Fibroblast of the conjunctiva (primary cell): ENCODE data around the gene PKHD1.
A peak's percentile ranks its signal among the peaks of the same experiment; 100 is the strongest.
"Not testable (repeated sequence)": the region's sequence is repeated elsewhere in the genome, so short reads cannot be mapped to it uniquely, and the experiment has no call there.

Source experiments
- DNase-seq: peaks from one replicate; pipeline ENCODE4 v3.0.0-alpha.2; 2010; ENCODE audit warnings: low read depth

The PKHD1 gene

DNA sequence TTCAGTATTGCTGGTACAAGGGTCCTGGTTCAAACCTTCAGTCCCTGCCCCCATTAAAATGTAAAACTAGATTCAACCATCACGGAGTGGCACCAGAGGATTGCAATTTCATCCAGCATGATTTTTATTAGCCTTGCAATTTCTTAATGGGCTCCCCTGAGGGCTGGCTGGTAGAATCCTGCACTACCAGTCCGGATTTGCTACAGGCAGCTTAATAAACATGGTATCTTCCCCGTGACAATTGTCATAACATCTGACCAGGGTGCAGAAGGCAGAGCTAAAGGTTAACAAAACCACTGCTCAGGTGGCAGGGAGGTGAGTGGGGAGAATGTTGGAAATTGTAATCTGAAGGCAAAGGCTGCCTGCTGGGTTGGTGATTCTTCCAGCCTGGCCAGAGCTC, 94.5 kb downstream of the PKHD1 start:
- no peak for DNase-seq

DNA sequence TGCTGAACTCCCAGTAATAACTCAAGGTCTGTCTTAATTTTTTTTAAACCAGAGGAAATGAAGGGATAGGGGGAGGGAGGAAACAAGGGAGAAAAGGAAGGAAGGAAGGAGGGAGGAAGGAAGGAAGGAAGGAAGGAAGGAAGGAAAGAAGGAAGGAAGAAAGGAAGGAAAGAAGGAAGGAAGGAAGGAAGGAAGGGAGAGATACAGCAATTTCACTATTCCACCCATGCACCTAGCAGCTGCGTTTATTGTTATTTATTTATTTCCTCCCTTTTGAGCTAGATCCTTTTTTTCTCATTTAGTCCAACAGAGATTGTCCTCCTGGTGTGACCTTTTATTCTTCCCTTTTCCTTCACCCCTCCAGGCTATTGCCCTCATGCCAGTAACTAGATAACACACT, 97.6 kb downstream of the PKHD1 start:
- DNase-seq: no peak

DNA sequence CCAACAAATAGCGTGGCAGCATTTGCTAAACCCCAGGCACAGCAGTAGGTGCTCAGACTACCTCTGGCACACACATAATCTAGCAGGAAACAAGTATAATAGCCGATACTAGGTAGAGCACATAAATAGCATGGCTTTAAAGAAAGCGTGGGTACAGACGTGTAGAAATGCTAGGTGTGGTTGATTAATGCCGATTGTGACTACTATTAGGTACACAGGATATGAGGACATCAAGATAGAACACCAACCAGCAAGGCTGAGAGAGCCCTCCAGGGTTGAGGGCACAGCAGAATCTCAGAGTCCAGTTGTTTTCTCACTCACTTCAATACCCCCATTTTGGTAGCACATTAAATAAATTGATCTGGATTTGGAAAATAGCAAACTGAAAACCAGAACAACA, 100.5 kb downstream of the PKHD1 start:
- DNase-seq: no peak

- no peak for DNase-seq
Measured at GRCh38 chr6:51983564-51983963, 103.8 kb downstream of the PKHD1 start.

GRCh38 chr6:51982695-51983094, 104.7 kb downstream of the PKHD1 start:
- DNase-seq: not testable (repeated sequence)

DNA sequence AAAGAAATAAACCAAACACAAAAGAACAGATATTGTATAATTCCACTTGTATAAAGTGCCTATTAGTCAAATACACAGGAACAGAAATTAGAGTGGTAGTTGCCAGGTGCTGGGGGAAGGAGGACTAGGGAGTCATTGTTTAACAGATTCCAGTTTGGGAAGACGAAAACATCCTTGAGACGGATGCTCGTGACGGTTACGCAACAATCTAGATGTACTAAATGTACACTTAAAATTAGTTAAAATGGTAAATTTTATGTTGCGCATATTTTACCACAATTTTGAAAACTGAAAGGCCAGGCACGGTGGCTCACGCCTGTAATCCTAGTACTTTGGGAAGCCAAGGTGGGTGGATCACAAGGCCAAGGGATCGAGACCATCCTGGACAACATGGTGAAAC, 111.0 kb downstream of the PKHD1 start:
- DNase-seq: no peak

DNA sequence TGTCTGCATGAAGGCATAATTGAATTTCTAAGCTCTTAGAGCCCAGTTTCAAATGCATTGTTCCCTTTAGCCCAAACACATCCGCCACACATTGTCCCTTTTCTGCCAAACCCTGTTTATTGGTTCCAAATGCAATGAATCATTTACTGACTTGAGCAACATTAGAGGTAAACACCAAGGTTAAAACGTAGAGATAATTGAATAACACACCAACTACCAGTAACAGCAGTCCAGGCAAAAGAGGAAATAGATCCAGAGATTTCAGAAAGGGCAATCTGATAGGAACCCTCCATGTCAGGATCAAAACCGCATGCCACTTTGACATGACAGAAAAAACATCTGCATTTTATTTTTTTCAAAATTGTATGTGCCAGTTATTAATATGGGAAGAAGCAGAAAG, 114.8 kb downstream of the PKHD1 start:
- no peak for DNase-seq

DNA sequence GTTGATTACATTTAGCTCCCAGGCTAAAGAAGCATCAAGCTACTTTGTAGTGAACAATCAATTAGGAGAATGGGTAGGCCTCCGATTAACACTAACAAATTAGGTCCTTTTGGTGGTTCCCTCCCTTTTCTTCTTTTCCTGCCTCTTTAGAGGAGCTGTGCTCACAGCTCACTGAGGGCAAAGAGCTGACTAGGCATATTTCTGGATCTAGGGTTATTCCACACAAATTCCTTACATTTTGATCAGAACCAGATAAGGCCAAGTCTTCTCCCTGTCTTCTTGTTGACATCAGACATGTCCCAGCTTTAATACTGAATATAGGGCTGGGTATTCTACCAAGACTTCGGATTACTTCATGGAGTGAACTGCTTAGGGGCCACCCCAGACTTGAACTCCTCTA, 119.1 kb downstream of the PKHD1 start:
- no peak for DNase-seq

- no peak for DNase-seq
Measured at GRCh38 chr6:51965222-51965801, 122.1 kb downstream of the PKHD1 start.

- no peak for DNase-seq
Measured at GRCh38 chr6:51963980-51964379, 123.4 kb downstream of the PKHD1 start.

- no peak for DNase-seq
Measured at GRCh38 chr6:51962354-51962753, 125.1 kb downstream of the PKHD1 start.

DNA sequence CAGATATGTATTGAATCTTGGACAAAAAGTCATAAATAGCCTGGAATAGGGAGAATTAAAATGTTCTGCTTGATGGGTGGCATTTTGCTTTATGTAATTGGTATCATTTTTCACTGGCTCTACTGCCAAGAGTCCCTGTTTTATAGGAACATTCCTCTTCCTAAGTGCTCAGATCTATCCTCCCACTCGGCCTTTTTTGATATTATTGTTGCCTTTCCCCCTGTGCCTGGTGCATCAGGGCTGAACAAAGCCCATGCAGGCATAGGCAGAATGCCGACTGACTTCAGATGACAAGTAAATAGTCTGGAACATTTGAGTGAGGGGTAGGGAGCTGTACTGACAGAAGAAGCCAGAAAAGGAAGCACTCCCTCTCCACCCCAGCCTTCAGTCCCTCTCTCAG, 127.0 kb downstream of the PKHD1 start:
- no peak for DNase-seq

DNA sequence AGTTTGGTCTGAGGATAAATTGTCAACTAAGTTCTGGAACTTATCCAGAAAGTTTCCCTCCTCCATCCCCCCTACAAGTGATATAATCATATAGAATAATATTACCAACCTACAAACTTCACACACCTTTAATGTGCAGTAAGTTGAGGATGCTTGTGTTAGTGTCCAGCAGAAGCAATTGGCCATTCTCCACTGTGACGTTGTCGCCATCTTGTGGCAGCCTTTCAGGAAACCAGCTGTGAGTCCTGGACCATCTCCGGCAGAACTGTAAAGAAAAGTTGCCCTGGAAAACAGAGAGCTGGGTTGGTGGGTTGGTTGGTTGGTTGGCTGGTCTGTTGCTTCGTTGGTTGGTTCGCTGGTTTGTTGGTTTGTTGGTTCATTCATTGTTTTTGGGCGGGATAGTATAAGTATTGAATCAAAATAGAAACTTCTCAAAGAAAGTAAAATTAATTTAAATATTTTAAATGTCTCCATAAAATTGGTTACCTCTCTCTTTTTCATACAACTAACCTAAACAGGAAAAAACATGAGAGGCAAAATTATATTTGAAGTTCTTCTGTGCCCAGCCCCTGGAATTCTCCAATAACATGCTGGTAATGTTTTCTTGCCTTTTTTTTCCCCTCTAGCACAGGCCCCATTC, 127.5 kb downstream of the PKHD1 start:
- DNase-seq: peak; percentile 49

DNA sequence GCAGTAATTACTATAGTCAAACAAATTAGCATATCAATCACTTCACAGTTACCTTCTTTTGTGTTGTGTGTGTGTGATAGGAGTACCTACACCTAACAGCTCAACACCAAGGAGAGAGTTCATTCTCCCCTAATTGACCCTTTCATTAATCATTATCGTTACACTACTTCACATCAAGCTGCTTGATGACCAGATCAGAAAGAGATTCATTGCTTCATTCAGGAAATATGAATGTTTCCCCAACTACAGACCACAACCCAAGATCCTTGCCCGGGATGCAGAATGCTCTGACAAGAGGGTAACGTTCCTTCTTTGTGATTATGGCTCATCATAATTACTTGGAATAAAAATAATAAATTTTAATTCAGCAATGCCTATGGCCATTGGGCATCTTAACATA, 132.7 kb downstream of the PKHD1 start:
- no peak for DNase-seq

- DNase-seq: no peak
Measured at GRCh38 chr6:51953246-51953645, 134.2 kb downstream of the PKHD1 start.

- no peak for DNase-seq
Measured at GRCh38 chr6:51951924-51952323, 135.5 kb downstream of the PKHD1 start.

DNA sequence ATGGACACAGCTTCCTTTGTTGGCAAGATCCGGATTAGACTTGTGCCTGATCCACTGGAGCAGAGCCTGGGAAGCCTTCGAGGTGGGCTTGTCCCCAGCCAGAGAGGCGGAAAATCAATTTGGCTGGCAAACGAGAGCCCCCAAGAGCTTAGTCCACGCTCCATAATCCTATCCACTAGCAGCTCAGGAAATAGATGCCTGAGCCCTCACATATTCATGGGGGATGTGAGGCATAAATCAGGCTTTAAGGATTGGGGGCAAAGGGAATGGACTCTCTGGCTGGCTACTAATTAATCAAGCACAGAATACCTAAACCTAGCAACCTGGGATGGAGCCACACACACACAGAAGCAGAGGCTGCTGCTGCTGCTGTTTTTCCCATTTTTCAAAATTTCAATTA, 137.9 kb downstream of the PKHD1 start:
- no peak for DNase-seq

GRCh38 chr6:51939695-51940094, 147.7 kb downstream of the PKHD1 start:
- DNase-seq: not testable (repeated sequence)

DNA sequence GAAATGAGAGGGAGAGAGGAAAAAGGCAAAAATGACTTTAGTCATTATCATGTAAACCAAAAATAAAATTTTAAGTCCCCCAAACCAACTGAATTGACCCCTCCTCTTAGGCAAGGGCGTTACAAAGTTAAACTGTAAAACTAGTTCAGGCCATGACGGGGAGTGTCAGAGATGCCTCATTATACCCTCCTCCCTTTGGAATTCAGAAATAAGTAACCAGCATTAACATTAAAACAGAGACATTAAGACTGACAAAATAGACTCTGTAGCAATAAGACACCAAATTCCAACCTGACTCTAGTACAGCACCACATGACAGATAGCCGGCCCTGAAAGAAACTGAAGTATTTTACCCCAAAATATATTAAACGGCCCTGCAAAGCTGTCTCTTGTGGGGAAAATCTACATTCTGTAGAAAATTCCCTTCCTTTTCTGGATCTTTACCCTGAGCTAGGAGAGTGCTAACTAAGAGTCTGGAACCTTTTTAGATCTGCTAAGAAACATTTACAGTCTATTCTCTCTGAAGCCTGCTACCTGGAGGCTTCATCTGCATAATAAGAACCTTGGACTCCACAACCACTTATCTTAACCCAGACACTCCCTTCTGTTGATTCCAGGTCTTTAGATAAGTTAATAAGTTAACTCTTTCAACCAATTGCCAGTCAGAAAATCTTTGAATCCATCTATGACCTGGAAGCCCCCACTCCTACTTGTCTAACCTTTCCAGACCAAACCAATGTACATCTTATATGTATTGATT, 150.7 kb downstream of the PKHD1 start:
- no peak for DNase-seq

DNA sequence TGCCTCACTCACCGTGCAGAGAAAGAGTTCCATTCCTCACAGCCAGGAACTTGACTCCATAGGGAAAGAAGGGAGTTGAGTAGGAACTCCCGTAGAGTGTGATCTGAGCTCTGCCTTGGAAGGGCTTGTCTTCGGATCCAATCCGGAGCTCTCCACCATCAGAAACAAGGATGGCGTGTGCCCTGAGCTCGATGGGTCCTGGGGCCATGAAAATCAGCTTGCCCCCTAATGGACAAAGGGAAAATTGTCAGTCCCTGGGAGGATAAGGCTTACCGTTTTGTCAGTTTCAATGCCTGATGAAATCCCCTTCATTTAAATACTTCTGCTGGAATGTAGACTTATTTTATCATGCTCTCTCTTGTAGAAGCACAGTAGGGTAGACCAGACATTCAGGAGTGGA, 153.3 kb downstream of the PKHD1 start:
- DNase-seq: no peak

- no peak for DNase-seq
Measured at GRCh38 chr6:51932956-51933355, 154.5 kb downstream of the PKHD1 start.

DNA sequence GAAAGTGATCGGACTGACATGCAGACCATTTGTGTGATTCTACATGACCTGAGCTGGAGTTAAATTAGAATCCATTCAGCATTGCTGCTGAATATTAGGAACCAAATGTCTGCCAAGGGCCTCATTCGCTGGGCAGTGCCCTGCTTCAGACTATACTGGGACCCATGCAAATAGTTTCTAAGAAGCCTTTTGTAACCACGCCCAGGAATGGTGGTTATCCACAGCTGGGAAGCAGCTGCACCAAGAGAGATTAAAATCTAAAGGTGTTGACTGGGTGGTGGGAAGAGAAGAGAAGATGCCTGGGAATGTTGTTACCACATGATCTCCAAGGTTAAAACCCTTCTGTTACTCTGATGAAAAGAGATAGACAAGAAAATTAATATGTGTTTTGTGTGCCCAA, 156.8 kb downstream of the PKHD1 start:
- DNase-seq: no peak

- no peak for DNase-seq
Measured at GRCh38 chr6:51929934-51930574, 157.4 kb downstream of the PKHD1 start.
